GM19324 (cell line): ENCODE data around the gene MRPL54.
"Not testable (repeated sequence)": the region's sequence is repeated elsewhere in the genome, so short reads cannot be mapped to it uniquely, and the experiment has no call there.

Experiments used
- ATAC-seq: cut with Tn5 transposase; IDR thresholded peaks from one replicate; pipeline ENCODE4 v1.9.1; 2021; ENCODE audit warnings: mild to moderate bottlenecking, moderate library complexity; ENCODE audit not compliant: unreplicated experiment, low FRiP score

Gene MRPL54

DNA sequence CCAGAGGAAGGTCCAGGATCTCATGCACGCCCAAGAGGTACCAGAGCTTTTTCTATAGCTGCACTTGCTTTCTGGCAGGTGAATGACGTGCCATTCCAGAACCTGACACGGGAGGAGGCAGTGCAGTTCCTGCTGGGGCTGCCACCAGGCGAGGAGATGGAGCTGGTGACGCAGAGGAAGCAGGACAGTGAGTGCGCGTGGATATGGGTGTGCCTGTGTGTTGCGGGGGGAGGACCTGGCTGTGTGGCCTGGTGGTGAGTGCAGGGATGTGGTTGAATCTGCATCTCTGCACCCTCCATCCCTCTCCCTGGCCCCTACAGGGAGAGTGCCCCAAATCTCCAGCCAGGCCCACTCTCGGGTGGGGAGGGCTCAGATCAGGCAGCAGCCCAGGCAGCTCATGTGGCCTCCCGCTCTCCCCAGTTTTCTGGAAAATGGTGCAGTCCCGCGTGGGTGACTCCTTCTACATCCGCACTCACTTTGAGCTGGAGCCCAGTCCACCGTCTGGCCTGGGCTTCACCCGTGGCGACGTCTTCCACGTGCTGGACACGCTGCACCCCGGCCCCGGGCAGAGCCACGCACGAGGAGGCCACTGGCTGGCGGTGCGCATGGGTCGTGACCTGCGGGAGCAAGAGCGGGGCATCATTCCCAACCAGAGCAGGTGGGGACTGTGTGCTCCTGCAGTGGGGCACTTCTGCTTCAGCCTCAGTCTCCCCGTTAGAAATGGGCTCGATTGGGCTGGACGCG is 23.8 kb upstream of the MRPL54 start:
- no peak for ATAC-seq

DNA sequence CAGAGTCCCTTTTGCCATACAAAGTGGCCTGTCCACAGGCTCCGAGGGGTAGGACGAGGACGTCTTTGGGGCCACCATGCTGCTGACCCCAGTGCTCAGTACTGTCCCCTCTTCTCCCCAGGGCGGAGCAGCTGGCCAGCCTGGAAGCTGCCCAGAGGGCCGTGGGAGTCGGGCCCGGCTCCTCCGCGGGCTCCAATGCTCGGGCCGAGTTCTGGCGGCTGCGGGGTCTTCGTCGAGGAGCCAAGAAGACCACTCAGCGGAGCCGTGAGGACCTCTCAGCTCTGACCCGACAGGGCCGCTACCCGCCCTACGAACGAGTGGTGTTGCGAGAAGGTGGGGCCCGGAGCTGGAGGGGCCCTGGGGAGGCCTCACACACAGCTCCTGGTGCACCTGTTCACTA is 22.1 kb upstream of the MRPL54 start:
- ATAC-seq = no peak

DNA sequence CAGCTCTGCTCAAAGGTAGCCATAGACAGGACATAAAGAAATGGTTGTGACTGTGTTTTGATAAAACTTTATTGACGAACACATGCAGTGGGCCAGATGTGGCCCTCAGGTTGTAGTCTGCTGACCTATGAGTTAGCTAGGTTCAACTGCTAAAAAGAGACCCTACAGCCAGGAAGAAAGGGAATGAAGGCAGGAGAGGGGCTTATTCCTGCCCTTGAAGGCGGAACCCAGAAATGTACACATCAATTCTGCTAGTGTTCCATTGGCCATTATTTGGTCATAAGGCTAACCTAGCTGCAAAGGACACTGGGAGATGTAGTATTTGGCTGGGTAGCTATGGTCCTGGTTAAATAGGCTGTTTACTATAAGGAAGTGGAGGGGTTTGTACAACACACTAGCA is 19.0 kb upstream of the MRPL54 start:
- no peak for ATAC-seq

DNA sequence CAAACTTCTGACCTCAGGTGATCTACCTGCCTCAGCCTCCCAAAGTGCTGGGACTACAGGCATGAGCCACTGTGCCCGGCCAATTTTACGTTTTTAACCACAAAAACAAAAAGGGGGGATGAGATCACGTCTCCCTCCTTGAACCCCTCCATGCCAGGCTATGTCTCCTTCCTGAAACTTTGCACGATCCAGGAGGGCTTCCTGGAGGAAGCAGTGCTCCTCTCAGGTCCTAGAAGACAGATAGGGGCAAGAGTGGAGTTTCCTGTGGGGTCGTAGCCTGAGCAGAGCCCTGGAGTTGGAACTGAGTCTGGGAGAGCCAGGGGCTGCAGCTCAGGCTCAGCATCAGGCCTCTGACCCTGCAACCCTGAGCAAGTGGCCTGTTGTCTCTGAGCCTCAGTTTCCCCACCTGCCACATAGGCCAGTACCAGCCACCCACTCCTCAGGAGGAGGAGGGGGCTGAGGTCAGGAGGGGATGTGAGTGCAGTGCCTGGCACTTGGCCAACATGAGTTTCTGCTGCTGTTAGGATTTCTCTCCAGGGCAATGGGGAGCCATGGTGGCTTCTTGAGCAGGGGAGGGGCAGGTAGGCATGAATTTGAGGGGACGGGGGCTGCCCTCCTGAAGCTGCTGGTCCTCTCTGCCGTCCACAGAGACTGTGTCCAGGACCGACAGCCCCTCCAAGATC is 17.0 kb upstream of the MRPL54 start:
- ATAC-seq = no peak

DNA sequence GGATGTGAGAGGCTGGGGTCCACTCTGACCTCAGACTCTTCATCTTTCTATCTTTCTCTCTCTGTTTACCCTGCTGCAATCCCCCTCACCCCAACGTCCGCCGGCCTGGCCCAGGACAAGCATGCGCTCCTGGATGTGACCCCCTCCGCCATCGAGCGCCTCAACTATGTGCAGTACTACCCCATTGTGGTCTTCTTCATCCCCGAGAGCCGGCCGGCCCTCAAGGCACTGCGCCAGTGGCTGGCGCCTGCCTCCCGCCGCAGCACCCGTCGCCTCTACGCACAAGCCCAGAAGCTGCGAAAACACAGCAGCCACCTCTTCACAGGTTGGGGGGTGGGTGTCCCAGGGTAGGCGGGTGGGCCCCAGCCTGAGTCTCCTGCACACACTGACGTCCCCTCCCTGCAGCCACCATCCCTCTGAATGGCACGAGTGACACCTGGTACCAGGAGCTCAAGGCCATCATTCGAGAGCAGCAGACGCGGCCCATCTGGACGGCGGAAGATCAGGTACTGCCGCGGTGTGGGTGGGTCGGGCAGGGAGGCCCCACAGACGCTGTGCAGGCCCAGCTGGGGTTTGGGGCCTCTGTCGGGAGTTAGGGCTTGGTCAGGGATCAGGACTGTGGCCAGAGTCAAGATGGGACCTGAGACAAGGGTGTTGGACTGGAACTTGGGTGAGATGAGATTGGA is 16.0 kb upstream of the MRPL54 start:
- ATAC-seq = no peak

DNA sequence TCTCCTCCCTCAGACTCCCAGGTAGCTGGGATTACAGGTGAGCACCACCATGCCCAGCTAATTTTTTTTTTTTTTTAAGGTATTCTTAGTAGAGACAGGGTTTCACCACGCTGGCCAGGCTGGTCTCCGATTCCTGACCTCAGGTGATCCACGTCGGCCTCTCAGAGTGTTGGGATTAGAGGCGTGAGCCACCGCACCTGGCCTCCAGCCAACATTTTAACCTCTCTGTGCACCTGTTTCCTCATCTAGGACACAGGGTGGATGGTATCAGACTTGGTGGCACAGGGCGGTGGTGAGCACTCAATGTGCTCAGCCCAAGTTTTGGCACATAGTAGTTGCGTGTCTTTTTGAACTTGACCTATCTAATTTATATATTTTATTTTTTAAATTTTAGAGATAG is 13.5 kb upstream of the MRPL54 start:
- no peak for ATAC-seq

GRCh38 chr19:3750211-3750610 is 12.3 kb upstream of the MRPL54 start:
- ATAC-seq = no peak

- ATAC-seq = no peak
Observed at GRCh38 chr19:3751236-3751635, 11.2 kb upstream of the MRPL54 start.

DNA sequence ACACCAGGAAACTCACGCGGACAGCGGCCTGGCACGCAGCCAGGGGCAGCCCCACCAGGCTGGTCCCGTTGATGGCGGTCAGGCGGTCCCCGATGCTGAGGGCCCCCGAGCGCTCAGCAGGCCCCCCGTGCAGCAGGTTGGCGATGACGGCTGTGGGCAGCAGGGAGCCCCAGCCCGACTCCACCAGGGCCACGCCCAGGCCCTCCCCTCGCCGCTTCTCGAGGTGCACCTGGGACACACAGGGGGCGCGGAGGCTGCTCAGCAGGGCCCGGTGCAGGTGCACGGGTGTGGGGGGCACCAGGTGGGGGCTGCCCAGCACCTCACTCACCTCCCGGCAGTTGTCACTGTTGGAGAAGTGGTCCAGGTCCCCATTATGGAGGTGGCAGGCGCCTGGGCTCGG is 10.0 kb upstream of the MRPL54 start:
- no peak for ATAC-seq

DNA sequence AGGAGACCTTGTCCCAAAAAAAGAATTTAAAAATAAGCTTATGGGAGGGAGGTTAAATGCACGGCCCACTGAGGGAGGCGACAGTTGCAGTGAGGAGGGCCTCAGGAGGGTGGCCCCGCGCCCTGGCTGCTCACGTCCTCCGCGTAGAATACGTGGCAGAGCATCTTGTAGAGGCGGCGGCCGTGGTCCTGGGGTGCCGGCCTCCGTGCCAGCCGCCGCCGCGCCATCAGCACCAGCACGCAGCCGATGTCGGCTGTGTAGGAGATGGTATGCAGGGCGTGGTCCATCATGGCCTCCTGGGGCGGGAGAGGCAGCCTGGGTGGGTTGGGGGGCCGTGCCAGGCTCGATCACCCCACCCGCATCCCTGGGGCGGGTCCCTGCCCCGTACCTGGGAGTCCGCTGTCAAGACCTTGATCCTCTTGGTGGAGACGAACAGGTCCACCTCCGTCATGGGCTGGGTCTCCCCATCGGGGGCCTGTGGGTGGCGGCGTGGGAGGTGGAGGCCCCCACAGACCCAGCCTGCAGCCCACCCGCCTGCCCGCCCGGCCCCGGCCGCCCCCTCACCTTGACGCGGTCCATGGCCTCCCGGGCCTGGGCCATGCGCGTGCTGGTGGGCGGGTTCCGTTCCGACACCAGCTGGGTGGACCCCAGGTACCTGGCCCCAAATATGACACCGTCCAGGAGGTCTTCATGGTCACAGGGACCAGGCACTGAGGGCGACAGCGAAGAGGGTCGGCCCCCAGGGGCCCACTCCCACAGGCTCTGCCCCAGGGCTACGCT is 8.7 kb upstream of the MRPL54 start:
- no peak for ATAC-seq

GRCh38 chr19:3757705-3758104 is 4.8 kb upstream of the MRPL54 start:
- ATAC-seq = not testable (repeated sequence)

DNA sequence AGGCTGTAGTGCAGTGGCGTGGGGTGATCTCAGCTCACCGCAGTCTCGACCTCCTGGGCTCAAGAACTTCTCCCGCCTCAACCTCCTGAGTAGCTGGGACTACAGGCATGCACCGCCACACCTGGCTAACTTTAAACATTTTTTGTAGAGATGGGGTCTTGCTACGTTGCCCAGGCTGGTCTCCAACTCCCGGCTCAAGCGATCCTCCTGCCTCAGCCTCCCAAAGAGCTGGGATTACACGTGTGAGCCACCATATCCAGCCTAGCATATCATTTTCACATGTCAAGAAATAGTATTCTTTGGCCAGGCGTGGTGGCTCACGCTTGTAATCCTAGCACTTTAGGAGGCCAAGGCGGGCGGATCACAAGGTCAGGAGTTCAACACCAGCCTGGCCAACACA is 4.2 kb upstream of the MRPL54 start:
- ATAC-seq = not testable (repeated sequence)

GRCh38 chr19:3759482-3760254 is 2.8 kb upstream of the MRPL54 start:
- ATAC-seq = no peak

DNA sequence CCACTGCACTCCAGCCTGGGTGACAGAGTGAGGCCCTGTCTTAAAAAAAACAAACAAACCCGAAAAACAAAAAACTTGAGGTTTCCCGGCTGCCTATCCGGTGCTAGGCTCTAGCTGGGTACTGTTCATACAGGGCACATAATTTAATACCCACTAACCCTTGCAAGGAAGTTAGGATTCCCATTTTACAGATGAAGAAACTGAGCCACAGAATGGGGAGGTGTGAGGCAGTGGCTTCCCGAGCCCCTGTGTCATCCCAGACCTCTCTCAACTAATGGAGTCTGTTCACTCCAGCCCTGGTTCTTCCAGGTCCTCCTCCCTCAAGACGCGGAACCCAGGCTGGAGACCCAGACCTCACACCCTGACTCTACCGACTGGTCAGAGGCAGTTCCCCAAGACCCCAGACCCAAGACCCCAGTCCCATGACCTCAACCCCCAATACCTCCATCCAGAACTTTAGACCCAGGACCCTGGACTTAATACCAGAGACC is 1.6 kb upstream of the MRPL54 start:
- no peak for ATAC-seq

DNA sequence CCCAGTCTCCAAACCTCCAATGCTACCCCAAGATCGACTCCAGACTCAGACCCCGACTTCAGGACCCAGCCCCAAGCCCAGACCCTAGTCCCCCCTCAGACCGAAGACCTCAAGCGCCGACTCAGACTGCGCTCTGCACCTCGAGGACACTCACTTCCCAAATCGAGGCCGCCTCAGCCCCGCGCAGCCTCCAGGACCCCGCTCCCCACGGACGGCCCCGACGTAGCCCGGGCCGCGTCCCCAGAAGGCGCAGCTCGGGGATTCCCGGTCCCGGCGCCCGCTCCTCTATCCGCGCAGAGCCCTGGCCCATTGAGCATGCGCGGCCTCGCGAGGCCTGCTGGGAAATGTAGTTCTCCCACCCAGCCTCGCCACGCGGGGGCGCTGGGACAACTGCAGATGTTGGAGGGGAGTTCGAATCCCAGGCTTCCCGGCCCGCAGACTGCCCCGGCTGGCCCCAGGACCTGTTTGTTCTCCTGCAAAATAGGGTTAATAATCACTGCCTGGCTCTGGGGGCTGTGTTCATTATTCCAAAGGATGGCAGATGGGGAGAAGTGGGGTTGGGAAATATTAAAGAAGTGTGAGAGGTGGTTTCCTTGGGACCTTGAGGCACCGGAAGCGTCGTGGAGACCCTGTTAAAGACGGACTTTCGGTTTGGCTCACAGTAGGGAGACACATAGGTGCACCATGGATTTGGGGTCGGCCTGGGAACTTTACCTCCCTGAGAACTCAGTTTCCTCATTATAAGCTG is 926 bp upstream of the MRPL54 start, which contains the start of gene APBA3:
Gene APBA3, minus strand, starts transcription at position 311 of the 748 bp plus-strand sequence. CDS start 1,428 bp downstream, outside the sequence.
- ATAC-seq = peak; percentile 58

- no peak for ATAC-seq
Observed at GRCh38 chr19:3762130-3762473, 380 bp upstream of the MRPL54 start.

- no peak for ATAC-seq
Observed at GRCh38 chr19:3765121-3765520, 2.6 kb downstream of the MRPL54 start.

DNA sequence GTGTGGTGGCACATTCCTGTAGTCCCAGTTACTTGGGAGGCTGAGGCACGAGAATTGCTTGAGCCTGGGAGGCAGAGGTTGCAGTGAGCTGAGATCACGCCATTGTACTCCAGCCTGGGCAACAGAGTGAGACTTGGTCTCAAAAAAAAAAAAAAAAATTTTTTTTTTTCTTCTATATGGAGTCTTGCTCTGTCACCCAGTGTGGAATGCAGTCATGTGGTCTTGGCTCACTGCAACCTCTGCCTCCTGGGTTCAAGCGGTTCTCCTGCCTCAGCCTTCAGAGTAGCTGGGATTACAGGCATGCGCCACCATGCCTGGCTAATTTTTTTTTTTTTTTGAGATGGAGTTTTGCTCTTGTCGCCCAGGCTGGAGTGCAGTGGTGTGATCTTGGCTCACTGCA is 3.3 kb downstream of the MRPL54 start:
- ATAC-seq = not testable (repeated sequence)

GRCh38 chr19:3766520-3766919 is 4.0 kb downstream of the MRPL54 start:
- no peak for ATAC-seq
